Purkinje cell (primary cell): Measurements from ENCODE around the gene PTGES3L. TPM values are rescaled to one million over a fixed set of nuclear protein-coding genes. Genes with fewer than 3 reads are reported as not detected.

Experiments
- polyA plus RNA-seq: library from polyadenylated mRNA; unstranded; fragments of >200 nt; fragmentation: Nextera tagmentation; gene quantifications from 2 replicates; pipeline ENCODE4 v1.2.1, GENCODE V29; 2014

The PTGES3L gene
- 0.23 TPM in 1 of 2 replicates, not detected in the other for polyA plus RNA-seq

GRCh38 chr17:42979511-42980273 is at the start of gene PTGES3L:
Gene PTGES3L (minus strand): TSS chr17:42980080. CDS start chr17:42980053, 27 bp downstream.

GRCh38 chr17:43024407-43025289 is 44.8 kb upstream of the PTGES3L start, which contains the start of gene RND2:
Gene RND2 (plus strand): TSS chr17:43025231. CDS start chr17:43025348, 117 bp downstream.

GRCh38 chr17:43021741-43022512 is 42.0 kb upstream of the PTGES3L start, which contains the start of gene VAT1:
Gene VAT1 (minus strand): TSS chr17:43022385. CDS start chr17:43022322, 63 bp downstream.

GRCh38 chr17:43006639-43007551 is 27.0 kb upstream of the PTGES3L start, which contains the start of gene IFI35:
Gene IFI35 (plus strand): TSS chr17:43006784. CDS start chr17:43006948, 164 bp downstream.

GRCh38 chr17:42997984-42998938 is 18.4 kb upstream of the PTGES3L start, which contains the start of gene RPL27:
Gene RPL27 (plus strand): TSS chr17:42998419. CDS start chr17:42998751, 332 bp downstream.

GRCh38 chr17:42980274-42980765 is 440 bp upstream of the PTGES3L start, which contains the start of gene RUNDC1:
Gene RUNDC1 (plus strand): TSS chr17:42980565. CDS start chr17:42980577, 12 bp downstream.

GRCh38 chr17:42964161-42964932 is 15.5 kb downstream of the PTGES3L start, which contains the start of gene AARSD1:
Gene AARSD1 (minus strand): TSS chr17:42964454. CDS start chr17:42964440, 14 bp downstream.

Other genes with a start within 250 kb of the PTGES3L start
- gene EZH1, start 235.0 kb downstream of the PTGES3L start, polyA plus RNA-seq = 49.6 and 72.0 TPM in 2 replicates
- gene RAMP2, start 218.9 kb downstream of the PTGES3L start, polyA plus RNA-seq = 0.64 TPM in 1 of 2 replicates, not detected in the other
- 55.2 and 81.1 TPM in 2 replicates for gene VPS25, start 206.6 kb downstream of the PTGES3L start, polyA plus RNA-seq
- gene WNK4, start 199.5 kb downstream of the PTGES3L start, polyA plus RNA-seq = 0.20 TPM in 2 replicates
- gene COA3, start 181.4 kb downstream of the PTGES3L start, polyA plus RNA-seq = 578 and 642 TPM in 2 replicates
- gene CNTD1, start 181.2 kb downstream of the PTGES3L start, polyA plus RNA-seq = 2.1 and 4.4 TPM in 2 replicates
- 42.3 and 53.5 TPM in 2 replicates for gene BECN1, start 155.8 kb downstream of the PTGES3L start, polyA plus RNA-seq
- gene PSME3, start 146.7 kb downstream of the PTGES3L start, polyA plus RNA-seq = 28.4 and 38.3 TPM in 2 replicates
- 0.22 TPM in 1 of 2 replicates, not detected in the other for gene AOC2, start 135.5 kb downstream of the PTGES3L start, polyA plus RNA-seq
- not detected in 2 replicates for gene AOC3, start 128.9 kb downstream of the PTGES3L start, polyA plus RNA-seq
- gene G6PC1, start 79.3 kb downstream of the PTGES3L start, polyA plus RNA-seq = not detected in 2 replicates
- 51.6 and 63.8 TPM in 2 replicates for gene AARSD1, start 15.6 kb downstream of the PTGES3L start, polyA plus RNA-seq
- 13.3 and 14.2 TPM in 2 replicates for gene RUNDC1, start 485 bp upstream of the PTGES3L start, polyA plus RNA-seq
- 857 and 976 TPM in 2 replicates for gene RPL27, start 18.3 kb upstream of the PTGES3L start, polyA plus RNA-seq
- not detected in 2 replicates for gene IFI35, start 26.7 kb upstream of the PTGES3L start, polyA plus RNA-seq
- 5.5 and 6.8 TPM in 2 replicates for gene VAT1, start 42.3 kb upstream of the PTGES3L start, polyA plus RNA-seq
- 3.3 and 5.0 TPM in 2 replicates for gene RND2, start 45.2 kb upstream of the PTGES3L start, polyA plus RNA-seq
- 4.7 and 6.9 TPM in 2 replicates for gene BRCA1, start 145.3 kb upstream of the PTGES3L start, polyA plus RNA-seq
- gene NBR1, start 191.1 kb upstream of the PTGES3L start, polyA plus RNA-seq = 33.8 and 42.9 TPM in 2 replicates
- gene TMEM106A, start 231.8 kb upstream of the PTGES3L start, polyA plus RNA-seq = not detected in 2 replicates
- not detected in 2 replicates for gene CCDC200, start 248.5 kb upstream of the PTGES3L start, polyA plus RNA-seq